ENCODE data around the gene ZNF804B. TPM values are rescaled to one million over a fixed set of nuclear protein-coding genes. Genes with fewer than 3 reads are reported as not detected.

The ZNF804B gene
- total and polyA plus RNA-seq, 7 donors: 0.01 to 0.41 (median 0.32) TPM; not detected in 3

DNA sequence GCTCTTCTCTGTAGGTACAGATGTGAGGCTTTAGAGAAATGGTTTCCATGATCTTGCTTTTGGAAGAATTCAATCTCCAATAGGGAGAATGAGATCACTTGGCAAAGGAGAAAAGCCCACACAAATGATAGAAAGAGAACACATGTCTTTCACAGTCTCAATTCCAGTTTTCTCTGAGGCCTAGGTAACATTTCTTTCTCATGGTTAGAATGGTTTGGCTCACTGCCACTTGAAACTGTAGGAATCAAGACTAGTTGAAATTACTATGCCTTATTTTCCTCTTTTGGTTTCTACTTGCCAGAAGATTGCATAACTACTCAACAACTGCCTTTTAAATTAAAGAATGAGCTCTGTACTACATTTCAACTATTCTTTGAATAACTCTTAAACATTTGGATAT is 312.6 kb downstream of the ZNF804B start:
- Histone ChIP-seq H3K36me3 (no peaks in the 10 kb centered on the region), H3K9me3 (peaks cover 0 to 3% (median 0%) of the 10 kb centered on the region in 4 donors), H3K27ac (no peak overlapping the region), H3K4me3 (no peak overlapping the region), H3K4me1 (no peaks in the 10 kb centered on the region), H3K27me3 (no peaks in the 10 kb centered on the region)
- intact Hi-C loops (cut with DNase I): no loop called here
- no peak for TF ChIP-seq POLR2AphosphoS5 (IDR thresholded peaks at IDR 0.05)
- DNase-seq: no peak

GRCh38 chr7:89073776-89074175 is 314.3 kb downstream of the ZNF804B start:
- Histone ChIP-seq H3K4me1 (no peaks in the 10 kb centered on the region), H3K27ac (no peak overlapping the region), H3K36me3 (no peaks in the 10 kb centered on the region), H3K4me3 (no peak overlapping the region), H3K9me3 (peaks cover 0 to 3% (median 0%) of the 10 kb centered on the region in 4 donors), H3K27me3 (no peaks in the 10 kb centered on the region)
- no peak for DNase-seq
- WGBS, 2 donors: 74 to 75% methylated on average over 2 of the region's 2 CpGs
- TF ChIP-seq POLR2A (IDR thresholded peaks at IDR 0.05) (no peak), EP300 (IDR thresholded peaks at IDR 0.05) (no peak), POLR2AphosphoS5 (IDR thresholded peaks at IDR 0.05) (no peak)
- TF ChIP-seq, protein P1, sequence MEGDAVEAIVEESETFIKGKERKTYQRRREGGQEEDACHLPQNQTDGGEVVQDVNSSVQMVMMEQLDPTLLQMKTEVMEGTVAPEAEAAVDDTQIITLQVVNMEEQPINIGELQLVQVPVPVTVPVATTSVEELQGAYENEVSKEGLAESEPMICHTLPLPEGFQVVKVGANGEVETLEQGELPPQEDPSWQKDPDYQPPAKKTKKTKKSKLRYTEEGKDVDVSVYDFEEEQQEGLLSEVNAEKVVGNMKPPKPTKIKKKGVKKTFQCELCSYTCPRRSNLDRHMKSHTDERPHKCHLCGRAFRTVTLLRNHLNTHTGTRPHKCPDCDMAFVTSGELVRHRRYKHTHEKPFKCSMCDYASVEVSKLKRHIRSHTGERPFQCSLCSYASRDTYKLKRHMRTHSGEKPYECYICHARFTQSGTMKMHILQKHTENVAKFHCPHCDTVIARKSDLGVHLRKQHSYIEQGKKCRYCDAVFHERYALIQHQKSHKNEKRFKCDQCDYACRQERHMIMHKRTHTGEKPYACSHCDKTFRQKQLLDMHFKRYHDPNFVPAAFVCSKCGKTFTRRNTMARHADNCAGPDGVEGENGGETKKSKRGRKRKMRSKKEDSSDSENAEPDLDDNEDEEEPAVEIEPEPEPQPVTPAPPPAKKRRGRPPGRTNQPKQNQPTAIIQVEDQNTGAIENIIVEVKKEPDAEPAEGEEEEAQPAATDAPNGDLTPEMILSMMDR (IDR thresholded peaks at IDR 0.05): no peak
- intact Hi-C loops (cut with DNase I): no loop called here

GRCh38 chr7:89077992-89078391 is 318.5 kb downstream of the ZNF804B start:
- intact Hi-C loops (cut with DNase I): no loop called here
- TF ChIP-seq, protein P1 (IDR thresholded peaks at IDR 0.05): no peak
- TF ChIP-seq POLR2A (IDR thresholded peaks at IDR 0.05): no peak
- TF ChIP-seq POLR2AphosphoS5 (IDR thresholded peaks at IDR 0.05): no peak
- no peak for TF ChIP-seq EP300 (IDR thresholded peaks at IDR 0.05)
- no peak overlapping the region for H3K4me3 ChIP-seq
- H3K27me3 ChIP-seq: no peaks in the 10 kb centered on the region
- H3K4me1 ChIP-seq: no peaks in the 10 kb centered on the region
- DNase-seq: no peak
- 82 to 86% methylated on average over 3 of the region's 3 CpGs for WGBS, 2 donors
- H3K27ac ChIP-seq: no peak overlapping the region
- H3K36me3 ChIP-seq: no peaks in the 10 kb centered on the region
- peaks cover 0 to 3% (median 0%) of the 10 kb centered on the region in 4 donors for H3K9me3 ChIP-seq

DNA sequence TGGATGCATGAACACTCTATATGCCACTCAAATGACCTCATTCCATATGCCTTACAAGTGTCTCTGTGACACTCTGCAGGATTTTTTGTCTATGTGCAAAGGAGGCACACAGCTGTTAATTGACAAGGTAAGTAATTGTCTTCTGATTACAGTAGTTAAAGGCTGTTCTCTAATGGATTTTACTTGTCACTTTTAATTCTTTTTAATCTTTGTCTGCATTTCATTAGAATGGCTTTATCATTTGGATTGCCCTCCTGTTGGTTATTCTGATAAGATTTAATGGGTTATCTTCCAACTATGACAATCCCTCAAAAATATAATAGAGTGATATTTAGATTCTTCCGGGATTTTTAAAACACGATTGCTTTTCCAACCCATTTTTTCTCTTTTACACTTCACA is 326.1 kb downstream of the ZNF804B start:
- intact Hi-C loops (cut with DNase I): no loop called here
- Histone ChIP-seq H3K36me3 (no peaks in the 10 kb centered on the region), H3K4me1 (no peaks in the 10 kb centered on the region), H3K27ac (no peak overlapping the region), H3K27me3 (no peaks in the 10 kb centered on the region), H3K4me3 (no peak overlapping the region), H3K9me3 (no peaks in the 10 kb centered on the region)
- TF ChIP-seq POLR2A (IDR thresholded peaks at IDR 0.05) (no peak), EP300 (IDR thresholded peaks at IDR 0.05) (no peak), POLR2AphosphoS5 (IDR thresholded peaks at IDR 0.05) (no peak)
- TF ChIP-seq, protein P1 (IDR thresholded peaks at IDR 0.05): no peak
- WGBS, 2 donors: 86 to 90% methylated on average over 2 of the region's 2 CpGs
- no peak for DNase-seq

GRCh38 chr7:89091550-89091949 is 332.1 kb downstream of the ZNF804B start:
- Histone ChIP-seq H3K9me3 (no peaks in the 10 kb centered on the region), H3K27me3 (no peaks in the 10 kb centered on the region), H3K36me3 (no peaks in the 10 kb centered on the region), H3K27ac (no peak overlapping the region), H3K4me1 (no peaks in the 10 kb centered on the region), H3K4me3 (no peak overlapping the region)
- TF ChIP-seq EP300 (IDR thresholded peaks at IDR 0.05) (no peak), POLR2AphosphoS5 (IDR thresholded peaks at IDR 0.05) (no peak), POLR2A (IDR thresholded peaks at IDR 0.05) (no peak)
- TF ChIP-seq, protein P1 (IDR thresholded peaks at IDR 0.05): no peak
- intact Hi-C loops (cut with DNase I): no loop called here
- DNase-seq: no peak
- 58 to 77% methylated on average over 1 of the region's 1 CpG for WGBS, 2 donors

Data from sigmoid colon (tissue), 7 donors.